NCI-H226 (cell line): ENCODE data around the gene POLDIP2.

Source experiments
- DNase-seq: peaks from one replicate; pipeline ENCODE4 v3.0.0-alpha.2; 2015

POLDIP2 gene

DNA sequence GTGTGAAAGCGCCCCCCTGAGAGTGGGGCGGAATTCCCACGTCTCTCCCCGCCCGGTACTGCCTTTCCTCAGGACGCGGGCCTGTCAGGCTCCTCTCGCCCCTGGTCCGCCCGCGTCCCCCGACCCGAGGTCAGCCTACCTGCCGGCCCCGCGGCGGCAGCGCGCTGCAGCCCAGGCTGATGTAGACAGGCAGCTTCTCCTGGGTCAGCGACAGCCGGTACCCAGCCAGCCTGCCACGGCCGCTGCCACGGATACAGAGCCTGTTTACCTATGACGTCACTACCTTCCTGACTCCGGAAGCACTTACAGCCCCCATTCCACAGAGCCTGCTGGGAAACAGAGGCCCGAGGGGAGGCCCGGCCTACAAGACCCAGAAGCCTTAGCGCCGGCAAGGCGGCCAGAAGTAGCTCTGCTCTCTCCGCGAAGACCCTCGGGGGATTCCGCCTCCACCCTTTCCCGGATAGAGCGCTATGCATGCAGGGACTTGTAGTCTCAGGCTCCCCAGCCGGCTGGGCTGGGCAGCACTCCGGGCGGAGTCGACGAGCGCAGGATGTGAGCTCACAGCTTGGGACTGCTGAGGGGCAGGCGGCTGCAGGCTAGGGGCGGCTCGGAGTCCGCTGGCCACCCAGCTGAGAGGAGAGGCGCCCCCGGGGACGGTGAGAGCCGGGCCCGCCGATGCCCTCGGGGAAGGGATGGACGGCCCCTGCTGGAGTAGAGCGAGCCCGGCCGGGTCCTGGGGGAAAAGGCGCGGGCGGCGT, 21.9 kb downstream of the POLDIP2 start, which contains the start of the genes IFT20 and TNFAIP1:
Gene IFT20 (minus strand): TSS at position 272 of the 758 bp plus-strand sequence. CDS start 3,487 bp downstream, outside the sequence.
Gene TNFAIP1 (plus strand): TSS at position 561 of the 758 bp plus-strand sequence. CDS start 3,761 bp downstream, outside the sequence.
- peak; percentile 100 for DNase-seq

GRCh38 chr17:28334666-28335200, 22.6 kb downstream of the POLDIP2 start:
- no peak for DNase-seq

DNA sequence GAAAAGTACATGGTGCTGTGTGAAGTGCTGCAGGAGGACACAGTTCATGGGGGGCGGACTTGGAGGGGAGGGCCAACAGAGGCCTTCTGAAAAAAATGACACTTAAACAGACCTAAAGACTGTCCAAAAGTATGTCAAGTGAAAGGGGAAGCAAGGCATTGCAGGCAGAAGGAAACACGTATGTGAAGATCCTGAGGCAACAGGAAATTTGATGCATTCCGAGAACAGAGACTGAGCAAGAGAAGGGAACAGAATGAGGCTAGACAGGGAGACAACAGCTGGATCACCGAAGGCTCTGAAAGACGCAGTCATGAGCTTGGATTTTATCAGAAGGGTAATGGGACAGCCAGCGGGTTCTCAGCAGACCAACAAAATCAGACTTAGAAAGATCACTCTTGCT, 23.2 kb downstream of the POLDIP2 start:
- no peak for DNase-seq

DNA sequence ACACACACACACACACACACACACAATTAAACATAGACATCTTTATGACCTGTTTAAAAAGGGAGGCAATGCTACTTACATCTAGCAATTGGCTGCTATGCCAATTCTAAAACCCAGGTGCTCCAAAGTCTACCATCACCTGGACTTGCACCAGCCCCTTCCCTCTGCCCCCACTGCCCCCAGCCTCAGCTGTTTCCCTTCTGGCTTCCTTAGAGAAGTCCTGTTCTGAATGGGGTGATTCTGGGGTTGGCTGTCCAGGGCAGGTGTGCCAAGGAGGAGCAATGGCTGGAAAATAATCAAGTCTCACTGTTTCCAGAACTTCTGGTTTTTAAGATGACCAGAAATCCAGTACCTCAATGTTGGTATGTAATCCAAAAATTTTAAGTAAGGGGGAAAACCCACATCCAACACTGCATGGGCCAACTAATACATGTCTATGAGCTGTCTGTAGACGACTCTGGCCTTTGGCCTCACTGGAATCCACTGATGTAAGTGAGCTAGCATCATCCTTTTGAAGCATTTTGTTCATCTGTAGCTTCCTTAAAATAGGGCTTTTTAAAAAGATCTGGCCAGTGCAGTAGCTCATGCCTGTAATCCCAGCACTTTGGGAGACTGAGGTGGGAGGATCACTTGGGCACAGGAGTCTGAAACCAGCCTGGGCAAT, 24.1 kb downstream of the POLDIP2 start:
- no peak for DNase-seq

DNA sequence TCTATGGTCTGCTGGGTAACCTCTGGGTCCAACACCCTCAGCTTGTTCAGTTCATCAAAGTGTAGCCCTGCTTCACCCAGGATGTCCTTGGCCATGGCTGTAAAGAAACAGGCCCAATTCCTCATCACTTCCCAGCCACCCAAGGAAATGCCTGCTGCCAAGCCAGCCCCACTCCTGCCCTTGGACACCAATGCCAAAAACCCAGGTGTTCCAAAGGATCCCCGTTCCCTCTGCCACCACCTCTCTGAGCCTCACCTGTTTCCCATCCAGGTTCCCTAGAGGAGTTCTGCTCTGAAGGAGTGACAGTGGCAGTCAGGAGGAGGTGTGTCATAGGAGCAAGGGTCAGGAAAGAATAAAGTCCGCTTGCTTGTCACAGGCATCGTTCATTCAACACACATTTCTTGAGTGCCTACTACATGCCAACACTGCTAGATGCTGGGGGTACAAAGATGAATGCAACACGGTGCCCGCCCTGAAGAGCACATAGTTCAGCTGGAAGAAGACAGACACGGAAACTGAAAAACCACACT, 25.4 kb downstream of the POLDIP2 start:
- no peak for DNase-seq

DNA sequence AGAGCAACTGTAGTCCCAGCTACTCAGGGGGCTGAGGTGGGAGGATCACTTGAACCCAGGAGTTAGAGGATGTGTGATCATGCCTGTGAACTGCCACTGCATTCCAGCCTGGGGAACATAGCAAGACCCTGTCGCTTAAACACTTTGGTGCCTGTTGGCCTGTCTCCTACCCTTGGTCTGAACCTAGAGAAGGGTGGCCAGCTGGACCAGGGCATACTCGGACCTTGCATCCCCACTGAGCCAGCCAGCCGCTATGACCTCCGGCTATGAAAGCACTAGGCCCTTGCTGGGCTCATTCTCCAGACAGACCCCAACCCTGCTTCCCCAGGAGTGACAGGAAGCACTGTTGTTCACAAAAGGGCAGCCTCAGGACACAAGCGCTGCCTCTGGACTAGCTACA, 26.7 kb downstream of the POLDIP2 start:
- no peak for DNase-seq

DNA sequence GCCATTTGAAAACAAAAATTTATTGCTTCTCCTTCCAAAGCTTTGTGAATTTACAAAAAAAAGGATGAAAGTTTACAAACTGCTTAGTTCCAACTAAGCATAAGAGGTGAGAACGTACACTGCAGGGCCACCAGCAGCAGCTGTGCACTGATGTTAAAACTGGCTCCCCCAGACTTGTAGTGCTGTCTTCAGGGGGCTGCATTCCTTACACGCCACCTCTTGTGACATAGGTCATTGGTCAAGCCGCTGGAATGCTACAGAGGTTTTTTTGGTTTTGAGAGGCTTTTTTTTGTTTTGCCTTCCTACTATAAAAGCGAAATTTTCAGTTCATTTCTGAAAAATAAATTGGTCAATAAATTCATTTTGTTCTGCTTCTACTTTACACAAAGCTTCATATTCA, 29.0 kb downstream of the POLDIP2 start:
- no peak for DNase-seq

- no peak for DNase-seq
Measured at GRCh38 chr17:28327709-28328108, 29.6 kb downstream of the POLDIP2 start.

DNA sequence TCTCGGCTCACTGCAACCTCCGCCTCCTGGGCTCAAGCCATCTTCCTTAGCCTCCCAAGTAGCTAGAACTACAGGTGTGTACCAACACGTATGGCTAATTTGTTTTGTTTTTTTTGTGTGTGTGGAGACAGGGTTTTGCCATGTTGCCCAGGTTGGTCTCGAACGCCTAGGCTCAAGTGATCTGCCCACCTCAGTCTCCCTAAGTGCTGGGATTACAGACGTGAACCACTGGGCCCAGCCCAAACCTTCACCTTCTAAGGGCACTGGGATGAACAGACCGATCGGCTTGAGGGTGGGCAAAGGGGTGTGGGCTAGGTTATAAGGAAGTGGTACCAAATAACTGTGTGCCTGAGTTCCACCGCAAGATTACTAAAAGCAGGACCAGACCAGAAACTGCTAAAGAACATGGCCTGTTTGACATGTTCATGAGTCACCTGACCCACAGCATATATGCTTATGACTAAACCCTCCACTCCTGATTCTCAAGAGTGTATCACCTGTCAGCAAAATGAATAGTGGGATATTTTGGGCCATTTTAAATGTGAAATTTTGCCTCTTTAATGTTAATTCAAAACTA, 30.2 kb downstream of the POLDIP2 start:
- no peak for DNase-seq

DNA sequence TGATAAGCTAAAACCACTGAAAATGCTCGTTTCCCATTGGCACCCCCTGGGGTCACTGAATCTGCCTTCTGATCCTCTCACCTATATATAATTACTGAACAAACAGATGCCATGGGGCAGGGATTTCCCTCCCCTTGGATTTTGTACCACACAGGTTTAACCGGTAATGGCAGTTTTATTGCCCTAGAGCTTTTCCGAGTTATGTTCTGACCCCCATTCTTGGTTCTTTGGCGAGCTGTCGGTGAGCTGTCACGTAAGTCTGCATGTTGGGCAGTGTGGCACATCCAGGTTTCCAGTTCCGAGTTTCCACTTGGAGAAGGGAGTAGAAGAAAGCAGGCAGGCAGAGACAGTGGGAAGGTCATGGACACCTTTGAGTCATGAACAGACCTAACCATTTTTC, 31.2 kb downstream of the POLDIP2 start:
- no peak for DNase-seq

DNA sequence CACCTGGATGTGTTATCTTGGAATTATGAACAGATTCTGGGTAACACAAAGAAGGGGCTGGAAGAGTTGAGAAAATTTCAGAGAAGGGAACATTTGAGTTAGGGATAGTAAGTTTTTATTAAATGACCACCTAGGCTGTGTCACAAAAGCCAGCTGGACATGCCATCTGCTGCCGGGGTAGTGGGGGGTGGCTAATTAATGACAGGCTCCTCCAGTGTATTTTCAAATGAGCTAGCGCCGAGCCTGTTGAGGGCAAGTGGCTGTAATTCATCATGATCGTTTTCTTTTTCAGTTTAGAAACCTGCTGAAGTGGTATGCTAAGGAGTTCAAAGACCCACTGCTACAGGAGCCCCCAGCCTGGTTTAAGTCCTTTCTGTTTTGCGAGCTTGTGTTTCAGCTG, 32.1 kb downstream of the POLDIP2 start:
- DNase-seq, result no peak

DNA sequence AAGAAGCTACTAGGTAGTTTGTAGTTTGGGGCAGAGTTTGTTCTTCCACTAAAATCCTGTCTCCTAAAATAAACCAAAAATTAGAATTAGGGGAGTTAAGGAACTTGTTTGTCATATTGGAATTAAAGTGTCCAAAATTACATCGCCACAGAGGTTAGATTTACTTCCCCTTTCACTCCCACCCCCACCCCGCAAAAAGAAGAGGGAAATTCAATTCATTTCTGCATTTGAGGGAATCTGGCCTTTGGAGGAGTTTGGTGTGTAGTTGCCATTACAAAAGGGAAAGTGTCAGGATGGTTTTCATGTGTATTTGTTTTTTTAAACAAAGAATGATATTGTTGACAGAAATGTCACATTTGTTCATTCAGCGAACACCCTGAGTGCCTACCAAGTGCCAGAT, 32.5 kb downstream of the POLDIP2 start:
- DNase-seq, result no peak

GRCh38 chr17:28324267-28324745, 33.0 kb downstream of the POLDIP2 start:
- DNase-seq, result no peak

- no peak for DNase-seq
Measured at GRCh38 chr17:28320215-28321061, 36.9 kb downstream of the POLDIP2 start.

DNA sequence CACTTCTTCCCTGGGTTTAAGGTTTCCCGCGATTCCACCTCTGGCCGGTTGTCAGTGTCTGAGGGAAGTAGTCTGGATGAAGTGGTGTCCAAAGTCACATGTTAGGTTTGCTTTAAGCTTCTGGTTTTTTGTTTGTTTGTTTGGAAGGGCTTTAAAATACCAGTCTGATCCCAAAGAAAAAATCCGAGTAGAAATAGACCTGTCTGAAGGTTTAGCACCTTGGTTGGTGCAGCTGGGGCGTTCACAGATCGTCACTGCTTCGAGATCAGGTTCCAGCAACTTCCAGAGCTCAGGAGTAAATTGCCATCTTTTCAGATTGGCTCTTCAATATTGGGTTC, 37.8 kb downstream of the POLDIP2 start:
- no peak for DNase-seq

DNA sequence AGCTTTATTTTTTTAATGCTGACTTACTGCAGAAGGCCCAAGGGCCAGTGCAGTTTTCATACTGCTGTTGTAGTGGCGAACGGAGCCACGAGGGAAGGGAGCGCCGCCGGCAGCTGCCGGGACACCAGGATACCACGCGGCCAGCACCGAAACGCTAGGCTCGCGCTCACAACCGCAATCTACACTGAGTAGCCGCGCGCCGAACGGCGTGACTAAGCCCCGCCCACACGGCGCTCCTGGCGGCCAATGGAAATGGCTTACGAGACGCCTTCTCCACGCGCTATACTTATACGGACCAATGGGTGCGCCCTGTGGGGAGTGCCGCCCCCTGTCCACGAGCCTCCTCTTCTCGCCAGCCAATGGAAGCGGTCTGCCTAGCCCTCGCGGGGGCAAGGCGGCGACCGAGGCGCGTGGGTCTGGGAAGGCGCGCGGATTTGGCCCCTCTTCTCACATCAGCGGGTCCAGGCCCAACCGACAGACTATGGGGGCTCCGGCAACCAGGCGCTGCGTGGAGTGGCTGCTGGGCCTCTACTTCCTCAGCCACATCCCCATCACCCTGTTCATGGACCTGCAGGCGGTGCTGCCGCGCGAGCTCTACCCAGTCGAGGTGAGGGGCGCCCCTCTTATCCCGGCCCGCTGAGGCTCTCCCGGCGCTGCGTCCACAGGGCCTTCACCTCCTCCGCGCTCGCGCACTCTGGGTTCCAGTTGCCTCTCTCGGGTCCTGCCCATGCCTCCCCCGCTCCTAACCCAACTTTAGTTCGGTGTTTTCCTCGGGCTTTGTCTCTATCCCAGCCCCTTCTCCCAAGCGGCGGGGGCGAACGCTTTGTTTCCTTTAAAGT, 38.3 kb downstream of the POLDIP2 start, which contains the start of gene TMEM97:
Gene TMEM97 (plus strand): TSS at position 442 of the 839 bp plus-strand sequence. CDS start 40 bp downstream, at position 482.
- DNase-seq, result peak; percentile 96

- no peak for DNase-seq
Measured at GRCh38 chr17:28317966-28318758, 39.2 kb downstream of the POLDIP2 start.

DNA sequence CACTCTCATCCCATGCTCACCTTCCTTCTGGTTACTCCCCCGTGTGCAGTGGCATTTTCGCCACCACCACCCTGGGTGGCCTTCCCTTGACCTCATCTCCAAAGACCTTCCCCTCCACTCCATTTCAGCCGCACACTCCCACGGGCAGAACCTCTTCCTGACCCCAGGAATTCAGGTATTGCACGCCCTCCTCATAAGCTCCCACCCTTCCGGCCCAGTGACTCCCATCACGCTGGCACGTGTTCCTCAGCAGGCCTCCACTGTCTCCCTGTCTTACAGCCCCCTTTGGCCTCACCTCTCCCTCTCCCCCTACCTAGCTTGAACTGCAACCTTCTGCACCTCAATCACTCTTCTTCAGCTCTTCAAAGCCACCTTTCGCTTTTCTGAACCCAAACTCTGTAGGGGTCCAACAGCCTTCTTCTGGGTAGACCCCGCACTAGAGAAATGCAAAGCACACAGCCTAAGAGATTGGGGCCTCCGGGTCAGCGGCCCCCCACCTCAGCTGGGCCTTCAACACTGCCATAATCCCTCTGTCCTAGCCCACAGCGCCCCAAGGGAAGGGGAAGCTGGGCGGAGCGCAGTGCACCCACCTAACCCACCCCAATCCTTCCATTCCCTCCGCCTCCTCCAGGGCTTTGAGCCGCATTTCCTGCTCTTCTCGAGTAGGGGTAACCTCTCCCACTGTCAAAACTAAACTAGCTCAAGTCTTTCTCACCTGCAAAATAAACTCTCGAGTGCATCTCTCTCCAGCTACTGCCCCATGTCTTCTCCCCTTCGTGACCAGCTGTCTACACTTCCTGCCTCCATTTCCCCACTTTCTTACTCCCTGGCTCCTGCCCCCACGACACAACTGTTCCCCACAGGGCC, 40.0 kb downstream of the POLDIP2 start:
- no peak for DNase-seq
